Neural cell (in vitro differentiated cells): ENCODE data around the gene ATG9B. TPM values are rescaled to one million over a fixed set of nuclear protein-coding genes. Genes with fewer than 3 reads are reported as not detected.

ENCODE experiments used
- H2AFZ ChIP-seq: fragments of 200-600, 300-800 bp; sonication (generic), shearing (Covaris generic); 2 replicates; pipeline ENCODE4 v1.6.0; 2014; ENCODE audit warnings: low read depth, mild to moderate bottlenecking, antibody characterized with exemption, low read length, moderate library complexity
- H3F3A ChIP-seq: fragments of 200-600 bp; shearing (Covaris generic); 2 replicates; pipeline ENCODE4 v1.6.1; 2016; ENCODE audit warnings: mild to moderate bottlenecking, moderate library complexity, mixed read lengths, antibody characterized with exemption, low read length; ENCODE audit not compliant: insufficient read depth, poor library complexity, severe bottlenecking
- H3K27ac ChIP-seq: fragments of 200-600, 300-800 bp; sonication (generic), shearing (Covaris generic); 2 replicates; pipeline ENCODE4 v1.5.1; 2014; ENCODE audit warnings: mild to moderate bottlenecking, low read length, moderate library complexity
- H3K27me3 ChIP-seq: fragments of 300-800, 200-600 bp; sonication (generic), shearing (Covaris generic); 2 replicates; pipeline ENCODE4 v1.6.0; 2014; ENCODE audit warnings: mild to moderate bottlenecking, low read depth, low read length, moderate library complexity; ENCODE audit not compliant: insufficient read depth
- H3K36me3 ChIP-seq: fragments of 300-800, 200-600 bp; sonication (generic), shearing (Covaris generic); 2 replicates; pipeline ENCODE4 v1.5.1; 2014; ENCODE audit warnings: mild to moderate bottlenecking, antibody characterized with exemption, low read length, moderate library complexity; ENCODE audit not compliant: insufficient read depth
- H3K4me2 ChIP-seq: fragments of 300-800, 200-600 bp; sonication (generic), shearing (Covaris generic); 2 replicates; pipeline ENCODE4 v1.6.0; 2014; ENCODE audit warnings: mild to moderate bottlenecking, low read length
- H3K4me3 ChIP-seq: fragments of 300-800, 200-600 bp; sonication (generic), shearing (Covaris generic); 2 replicates; pipeline ENCODE4 v1.5.1; 2014; ENCODE audit warnings: mild to moderate bottlenecking, low read length, moderate library complexity
- H3K79me2 ChIP-seq: fragments of 200-600 bp; shearing (Covaris generic); replicated peaks from 2 replicates; pipeline ENCODE4 v1.6.0; 2014; ENCODE audit warnings: mild to moderate bottlenecking, low read length, moderate library complexity; ENCODE audit not compliant: insufficient read depth
- H3K9ac ChIP-seq: fragments of 300-800, 200-600 bp; sonication (generic), shearing (Covaris generic); 2 replicates; pipeline ENCODE4 v1.6.1; 2016; ENCODE audit warnings: mild to moderate bottlenecking, low read length, mixed read lengths
- H3K9me2 ChIP-seq: fragments of 200-600 bp; shearing (Covaris generic); 2 replicates; pipeline ENCODE4 v1.6.1; 2016; ENCODE audit warnings: mild to moderate bottlenecking, low read length, mixed read lengths; ENCODE audit not compliant: insufficient read depth
- H3K9me3 ChIP-seq: fragments of 200-600, 300-800 bp; sonication (generic), shearing (Covaris generic); 2 replicates; pipeline ENCODE4 v1.6.1; 2016; ENCODE audit warnings: mild to moderate bottlenecking, mixed run types, low read length, moderate library complexity, mixed read lengths
- H4K20me1 ChIP-seq: fragments of 200-600 bp; shearing (Covaris generic); 2 replicates; pipeline ENCODE4 v1.6.1; 2016; ENCODE audit warnings: mild to moderate bottlenecking, mixed run types; ENCODE audit not compliant: insufficient read depth
- EP300 ChIP-seq: fragments of 450-650 bp; conservative IDR thresholded peaks from 2 replicates; pipeline ENCODE4 v1.6.1; 2014; ENCODE audit warnings: antibody characterized with exemption, mild to moderate bottlenecking, moderate library complexity; ENCODE audit not compliant: poor library complexity, severe bottlenecking
- EZH2 ChIP-seq: fragments of 200-600, 300-800 bp; shearing (Covaris generic), sonication (generic); IDR thresholded peaks from 2 replicates; pipeline ENCODE4 v1.6.1; 2014; ENCODE audit warnings: antibody characterized with exemption, low read length, borderline replicate concordance, mild to moderate bottlenecking; ENCODE audit not compliant: insufficient read depth, poor library complexity, severe bottlenecking
- POLR2AphosphoS5 ChIP-seq: IDR thresholded peaks from 2 replicates; pipeline ENCODE4 v1.6.1; 2012
- RAD21 ChIP-seq: fragments of 450-650 bp; conservative IDR thresholded peaks from 2 replicates; pipeline ENCODE4 v1.6.1; 2014; ENCODE audit warnings: antibody characterized with exemption, mild to moderate bottlenecking, moderate library complexity
- SMC3 ChIP-seq: fragments of 450-650 bp; conservative IDR thresholded peaks from 2 replicates; pipeline ENCODE4 v1.6.1; 2014; ENCODE audit warnings: antibody characterized with exemption, mild to moderate bottlenecking, moderate library complexity; ENCODE audit not compliant: poor library complexity
- TAF1 ChIP-seq: IDR thresholded peaks from 2 replicates; pipeline ENCODE4 v1.6.1; 2012; ENCODE audit warnings: low read depth
- polyA plus RNA-seq: library from polyadenylated mRNA; depleted of rRNA; stranded (reverse); fragments of >200 nt; gene quantifications from 2 replicates; pipeline ENCODE4 v1.2.3, GENCODE V29; 2014

ATG9B gene
- polyA plus RNA-seq, 1 donor from 2014 or later: 1.4 TPM

DNA sequence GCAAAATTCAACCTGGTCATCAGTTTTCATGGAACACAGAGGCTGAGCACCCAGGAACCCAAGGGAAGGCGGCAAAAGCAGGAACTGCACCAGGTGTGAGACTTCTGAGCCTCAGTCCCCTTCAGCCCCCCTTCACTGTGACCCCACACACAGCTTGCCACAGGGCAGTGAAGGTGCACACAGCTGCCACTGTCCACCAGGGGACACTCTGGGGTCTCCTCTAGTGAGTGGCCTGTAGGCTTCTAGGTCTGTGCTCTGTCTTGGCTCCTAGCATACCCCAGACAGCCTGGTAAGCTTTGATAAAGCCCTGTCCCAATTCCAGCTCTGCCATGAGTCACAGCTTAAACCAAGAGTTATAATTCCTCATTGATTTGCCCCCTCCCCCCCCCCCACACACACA, 58.3 kb downstream of the ATG9B start:
- TF ChIP-seq EZH2: no peak
- TF ChIP-seq RAD21: no peak
- H3K9me2 ChIP-seq: no peaks in the 10 kb centered on the region
- no peaks in the 10 kb centered on the region for H3F3A ChIP-seq
- no peak overlapping the region for H2AFZ ChIP-seq
- no peak overlapping the region for H3K4me2 ChIP-seq
- no peaks in the 10 kb centered on the region for H3K9me3 ChIP-seq
- peaks cover 8% of the 10 kb centered on the region for H3K79me2 ChIP-seq
- no peak overlapping the region for H3K27ac ChIP-seq
- no peaks in the 10 kb centered on the region for H4K20me1 ChIP-seq
- H3K9ac ChIP-seq: no peak overlapping the region
- H3K27me3 ChIP-seq: no peaks in the 10 kb centered on the region
- H3K36me3 ChIP-seq: no peaks in the 10 kb centered on the region
- H3K4me3 ChIP-seq: no peak overlapping the region

DNA sequence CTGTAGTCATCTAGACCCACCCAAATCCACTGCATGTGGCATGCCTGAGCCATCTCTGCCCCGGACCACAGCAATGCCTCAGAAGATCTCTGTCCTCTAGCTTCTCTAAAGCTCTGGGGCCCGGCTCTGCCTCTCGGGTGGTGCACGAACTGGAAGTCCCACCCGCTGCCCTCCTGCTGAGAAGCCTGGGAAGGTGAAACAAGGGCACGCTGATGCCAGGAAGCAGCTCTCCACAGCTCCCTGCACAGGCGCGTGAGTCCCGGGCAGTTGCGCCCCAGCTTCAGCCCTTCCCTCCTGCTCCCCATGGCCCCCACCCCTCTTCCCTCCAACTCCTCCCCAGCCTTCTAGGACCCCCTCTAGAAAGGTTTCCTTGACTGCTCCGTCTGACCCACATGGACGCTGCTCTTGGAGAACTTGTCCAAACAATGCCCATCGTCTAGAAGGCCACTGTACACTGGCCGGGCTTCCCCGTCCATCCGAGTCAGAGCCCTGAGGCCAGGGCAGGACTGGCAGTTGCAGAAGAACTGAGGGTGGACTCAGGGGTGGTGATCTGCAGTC, 58.9 kb downstream of the ATG9B start:
- Histone ChIP-seq H4K20me1 (no peaks in the 10 kb centered on the region), H3K9me2 (no peaks in the 10 kb centered on the region), H3K9me3 (no peaks in the 10 kb centered on the region), H3K4me2 (no peak overlapping the region), H3K4me3 (no peak overlapping the region), H3K79me2 (peaks cover 3% of the 10 kb centered on the region), H2AFZ (no peak overlapping the region), H3K9ac (no peak overlapping the region), H3K27me3 (no peaks in the 10 kb centered on the region), H3F3A (no peaks in the 10 kb centered on the region), H3K27ac (no peak overlapping the region), H3K36me3 (no peaks in the 10 kb centered on the region)
- TF ChIP-seq POLR2AphosphoS5 (no peak), TAF1 (no peak), SMC3 (no peak), EP300 (no peak)

Other genes with a start within 250 kb of the ATG9B start
- gene TMEM176B, start 224.1 kb downstream of the ATG9B start, polyA plus RNA-seq: 1.9 and 3.0 TPM in 2 replicates
- not detected in 2 replicates for gene TMEM176A, start 223.7 kb downstream of the ATG9B start, polyA plus RNA-seq
- gene AOC1, start 172.0 kb downstream of the ATG9B start, polyA plus RNA-seq: not detected in 2 replicates
- 24.4 and 35.5 TPM in 2 replicates for gene KCNH2, start 46.2 kb downstream of the ATG9B start, polyA plus RNA-seq
- gene NOS3, start 33.5 kb downstream of the ATG9B start, polyA plus RNA-seq: not detected in 2 replicates
- 34.4 and 40.5 TPM in 2 replicates for gene ABCB8, start 4.0 kb upstream of the ATG9B start, polyA plus RNA-seq
- 3.3 and 4.4 TPM in 2 replicates for gene ASIC3, start 24.0 kb upstream of the ATG9B start, polyA plus RNA-seq
- 82.2 and 88.3 TPM in 2 replicates for gene CDK5, start 33.4 kb upstream of the ATG9B start, polyA plus RNA-seq
- 2.4 and 4.8 TPM in 2 replicates for gene SLC4A2, start 35.1 kb upstream of the ATG9B start, polyA plus RNA-seq
- gene FASTK, start 56.3 kb upstream of the ATG9B start, polyA plus RNA-seq: 147 and 182 TPM in 2 replicates
- gene TMUB1, start 59.0 kb upstream of the ATG9B start, polyA plus RNA-seq: 35.2 and 43.9 TPM in 2 replicates
- 92.9 and 117 TPM in 2 replicates for gene AGAP3, start 62.0 kb upstream of the ATG9B start, polyA plus RNA-seq
- gene GBX1, start 143.2 kb upstream of the ATG9B start, polyA plus RNA-seq: not detected in 2 replicates
- not detected in 2 replicates for gene ASB10, start 162.8 kb upstream of the ATG9B start, polyA plus RNA-seq
- gene H2BK1, start 186.0 kb upstream of the ATG9B start, polyA plus RNA-seq: not detected in 2 replicates
- gene ABCF2, start 202.7 kb upstream of the ATG9B start, polyA plus RNA-seq: 32.7 and 45.8 TPM in 2 replicates
- gene CHPF2, start 208.0 kb upstream of the ATG9B start, polyA plus RNA-seq: 22.1 and 22.5 TPM in 2 replicates
- gene SMARCD3, start 224.2 kb upstream of the ATG9B start, polyA plus RNA-seq: 199 and 216 TPM in 2 replicates